ENCODE measurements around the gene ABLIM2.

The ABLIM2 gene

DNA sequence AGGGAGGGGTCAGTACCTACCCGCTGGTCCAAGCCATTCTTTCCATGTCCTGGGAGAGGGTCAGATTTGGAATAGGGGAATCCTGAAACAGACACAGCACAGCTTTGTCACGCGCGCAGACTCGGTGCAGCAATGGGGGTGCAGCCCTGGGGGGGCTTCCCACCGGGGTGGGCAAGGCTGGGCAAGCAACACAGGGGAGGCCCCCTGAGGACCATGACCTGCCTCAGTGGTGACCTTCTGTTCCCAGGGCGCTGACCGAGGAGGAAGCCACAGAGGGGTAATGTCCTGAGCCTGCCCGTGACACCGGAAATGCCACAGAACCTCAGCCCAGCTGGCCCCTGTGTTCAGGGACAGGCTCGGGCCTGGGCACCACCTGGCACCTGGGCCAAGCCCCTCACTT lies 165.8 kb downstream of the ABLIM2 start:
- peaks cover 10% of the 10 kb centered on the region for H3K4me1 ChIP-seq (ENCODE audit: insufficient read depth, poor library complexity, severe bottlenecking)
- no peaks in the 10 kb centered on the region for H3K36me3 ChIP-seq (ENCODE audit: low read depth)
- no peak overlapping the region for H3K4me3 ChIP-seq (ENCODE audit: severe bottlenecking)
- H3K27ac ChIP-seq (ENCODE audit: poor library complexity, severe bottlenecking), result no peak overlapping the region
- ATAC-seq (ENCODE audit: low read depth) (no peak), DNase-seq (ENCODE audit: low spot score) (no peak)
- peaks cover 5% of the 10 kb centered on the region for H3K9me3 ChIP-seq (ENCODE audit: severe bottlenecking)
- no peaks in the 10 kb centered on the region for H3K27me3 ChIP-seq (ENCODE audit: insufficient read depth, poor library complexity, severe bottlenecking)
- TF ChIP-seq, protein P1, sequence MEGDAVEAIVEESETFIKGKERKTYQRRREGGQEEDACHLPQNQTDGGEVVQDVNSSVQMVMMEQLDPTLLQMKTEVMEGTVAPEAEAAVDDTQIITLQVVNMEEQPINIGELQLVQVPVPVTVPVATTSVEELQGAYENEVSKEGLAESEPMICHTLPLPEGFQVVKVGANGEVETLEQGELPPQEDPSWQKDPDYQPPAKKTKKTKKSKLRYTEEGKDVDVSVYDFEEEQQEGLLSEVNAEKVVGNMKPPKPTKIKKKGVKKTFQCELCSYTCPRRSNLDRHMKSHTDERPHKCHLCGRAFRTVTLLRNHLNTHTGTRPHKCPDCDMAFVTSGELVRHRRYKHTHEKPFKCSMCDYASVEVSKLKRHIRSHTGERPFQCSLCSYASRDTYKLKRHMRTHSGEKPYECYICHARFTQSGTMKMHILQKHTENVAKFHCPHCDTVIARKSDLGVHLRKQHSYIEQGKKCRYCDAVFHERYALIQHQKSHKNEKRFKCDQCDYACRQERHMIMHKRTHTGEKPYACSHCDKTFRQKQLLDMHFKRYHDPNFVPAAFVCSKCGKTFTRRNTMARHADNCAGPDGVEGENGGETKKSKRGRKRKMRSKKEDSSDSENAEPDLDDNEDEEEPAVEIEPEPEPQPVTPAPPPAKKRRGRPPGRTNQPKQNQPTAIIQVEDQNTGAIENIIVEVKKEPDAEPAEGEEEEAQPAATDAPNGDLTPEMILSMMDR (IDR thresholded peaks at IDR 0.05; ENCODE audit: poor library complexity, severe bottlenecking), result no peak

GRCh38 chr4:7990807-7991459 lies 167.7 kb downstream of the ABLIM2 start:
- H3K4me1 ChIP-seq (ENCODE audit: insufficient read depth, poor library complexity, severe bottlenecking), result peaks cover 11% of the 10 kb centered on the region
- TF ChIP-seq, protein P1 (IDR thresholded peaks at IDR 0.05; ENCODE audit: poor library complexity, severe bottlenecking), result no peak
- no peak overlapping the region for H3K27ac ChIP-seq (ENCODE audit: poor library complexity, severe bottlenecking)
- ATAC-seq (ENCODE audit: low read depth) (no peak), DNase-seq (ENCODE audit: low spot score) (no peak)
- H3K27me3 ChIP-seq (ENCODE audit: insufficient read depth, poor library complexity, severe bottlenecking), result no peaks in the 10 kb centered on the region
- H3K9me3 ChIP-seq (ENCODE audit: severe bottlenecking), result peaks cover 5% of the 10 kb centered on the region
- H3K36me3 ChIP-seq (ENCODE audit: low read depth), result no peaks in the 10 kb centered on the region
- H3K4me3 ChIP-seq (ENCODE audit: severe bottlenecking), result no peak overlapping the region

- no peak for DNase-seq (ENCODE audit: low spot score)
- Histone ChIP-seq H3K9me3 (ENCODE audit: severe bottlenecking) (peaks cover 5% of the 10 kb centered on the region), H3K4me1 (ENCODE audit: insufficient read depth, poor library complexity, severe bottlenecking) (peaks cover 11% of the 10 kb centered on the region), H3K36me3 (ENCODE audit: low read depth) (no peaks in the 10 kb centered on the region), H3K27ac (ENCODE audit: poor library complexity, severe bottlenecking) (no peak overlapping the region), H3K4me3 (ENCODE audit: severe bottlenecking) (no peak overlapping the region), H3K27me3 (ENCODE audit: insufficient read depth, poor library complexity, severe bottlenecking) (no peaks in the 10 kb centered on the region)
- no peak for ATAC-seq (ENCODE audit: low read depth)
- TF ChIP-seq, protein P1 (IDR thresholded peaks at IDR 0.05; ENCODE audit: poor library complexity, severe bottlenecking), result no peak
These were observed 169.0 kb downstream of the ABLIM2 start for GRCh38 chr4:7989654-7990053.

DNA sequence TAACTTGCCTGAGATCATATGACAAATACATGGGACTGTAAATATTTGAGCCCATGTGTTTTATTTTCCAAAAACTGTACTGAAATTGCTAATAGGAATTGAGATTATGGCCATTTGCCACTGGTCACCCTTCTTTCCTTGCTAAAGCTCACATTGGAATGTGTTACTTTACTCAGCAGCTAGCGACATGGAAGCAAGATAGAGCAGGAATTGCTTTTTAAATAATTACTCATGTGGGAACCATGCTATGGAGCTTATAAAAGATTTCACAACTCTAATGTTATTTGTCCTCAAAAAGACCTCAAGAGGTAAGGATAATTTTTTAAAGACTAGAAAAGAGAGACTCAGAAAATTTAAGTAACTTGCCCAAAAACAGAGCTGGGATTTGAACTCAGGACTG lies 170.2 kb downstream of the ABLIM2 start:
- ATAC-seq (ENCODE audit: low read depth) (peak; percentile 61), DNase-seq (ENCODE audit: low spot score) (no peak)
- Histone ChIP-seq H3K4me3 (ENCODE audit: severe bottlenecking) (no peak overlapping the region), H3K36me3 (ENCODE audit: low read depth) (no peaks in the 10 kb centered on the region), H3K4me1 (ENCODE audit: insufficient read depth, poor library complexity, severe bottlenecking) (peaks cover 11% of the 10 kb centered on the region), H3K9me3 (ENCODE audit: severe bottlenecking) (peaks cover 5% of the 10 kb centered on the region), H3K27me3 (ENCODE audit: insufficient read depth, poor library complexity, severe bottlenecking) (no peaks in the 10 kb centered on the region), H3K27ac (ENCODE audit: poor library complexity, severe bottlenecking) (peak overlapping the region; percentile 40)
- TF ChIP-seq, protein P1 (IDR thresholded peaks at IDR 0.05; ENCODE audit: poor library complexity, severe bottlenecking), result no peak
